GM10266 (cell line): ENCODE data around the gene SEMA3B.
A peak's percentile ranks its signal among the peaks of the same experiment; 100 is the strongest.

Experiments
- DNase-seq: peaks from one replicate; pipeline ENCODE4 v3.0.0; 2012; ENCODE audit errors: extremely low spot score
- TF ChIP-seq, protein P1 (sequence below): IDR thresholded peaks from 2 replicates; pipeline ENCODE4 v1.5.1; 2012; ENCODE audit warnings: mild to moderate bottlenecking, low read depth; ENCODE audit not compliant: control insufficient read depth, insufficient read depth; ENCODE audit errors: missing control alignments

SEMA3B gene

DNA sequence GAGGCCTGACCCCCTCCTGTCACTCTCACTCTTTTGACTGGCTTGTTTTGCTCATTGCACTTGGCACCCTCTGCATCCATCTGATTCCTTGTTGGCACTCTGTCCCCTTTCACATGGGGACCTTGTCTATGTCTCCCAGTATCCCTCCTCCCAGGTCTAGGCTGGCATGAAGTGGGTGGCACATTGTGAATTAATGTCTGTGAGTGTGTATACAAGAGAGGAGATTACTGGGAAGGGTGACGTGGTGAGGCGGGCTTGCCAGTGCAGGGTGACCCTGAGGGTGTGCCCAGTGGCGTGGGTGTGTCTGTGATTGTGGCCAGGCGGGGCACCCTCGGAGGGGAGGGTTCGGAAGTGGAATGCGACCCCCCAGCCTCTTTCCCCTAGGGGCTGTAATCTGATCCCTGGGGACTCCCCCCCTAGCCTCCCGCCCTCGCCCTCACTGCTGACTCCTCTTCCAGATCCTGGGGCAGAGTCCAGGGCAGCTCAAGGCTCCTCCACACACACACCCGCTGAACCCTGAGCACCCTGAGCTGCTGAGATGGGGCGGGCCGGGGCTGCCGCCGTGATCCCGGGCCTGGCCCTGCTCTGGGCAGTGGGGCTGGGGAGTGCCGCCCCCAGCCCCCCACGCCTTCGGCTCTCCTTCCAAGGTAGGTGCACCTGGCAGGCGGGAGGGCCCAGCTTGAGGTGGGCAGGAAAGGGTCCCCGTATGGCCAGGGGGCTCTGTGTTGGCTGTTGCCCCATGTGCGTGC lies at the start of gene SEMA3B:
Gene SEMA3B, plus strand, starts transcription at position 445 of the 749 bp plus-strand sequence. Its CDS starts 94 bp downstream, at position 539.
- no peak for DNase-seq
- TF ChIP-seq, protein P1, sequence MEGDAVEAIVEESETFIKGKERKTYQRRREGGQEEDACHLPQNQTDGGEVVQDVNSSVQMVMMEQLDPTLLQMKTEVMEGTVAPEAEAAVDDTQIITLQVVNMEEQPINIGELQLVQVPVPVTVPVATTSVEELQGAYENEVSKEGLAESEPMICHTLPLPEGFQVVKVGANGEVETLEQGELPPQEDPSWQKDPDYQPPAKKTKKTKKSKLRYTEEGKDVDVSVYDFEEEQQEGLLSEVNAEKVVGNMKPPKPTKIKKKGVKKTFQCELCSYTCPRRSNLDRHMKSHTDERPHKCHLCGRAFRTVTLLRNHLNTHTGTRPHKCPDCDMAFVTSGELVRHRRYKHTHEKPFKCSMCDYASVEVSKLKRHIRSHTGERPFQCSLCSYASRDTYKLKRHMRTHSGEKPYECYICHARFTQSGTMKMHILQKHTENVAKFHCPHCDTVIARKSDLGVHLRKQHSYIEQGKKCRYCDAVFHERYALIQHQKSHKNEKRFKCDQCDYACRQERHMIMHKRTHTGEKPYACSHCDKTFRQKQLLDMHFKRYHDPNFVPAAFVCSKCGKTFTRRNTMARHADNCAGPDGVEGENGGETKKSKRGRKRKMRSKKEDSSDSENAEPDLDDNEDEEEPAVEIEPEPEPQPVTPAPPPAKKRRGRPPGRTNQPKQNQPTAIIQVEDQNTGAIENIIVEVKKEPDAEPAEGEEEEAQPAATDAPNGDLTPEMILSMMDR = no peak

DNA sequence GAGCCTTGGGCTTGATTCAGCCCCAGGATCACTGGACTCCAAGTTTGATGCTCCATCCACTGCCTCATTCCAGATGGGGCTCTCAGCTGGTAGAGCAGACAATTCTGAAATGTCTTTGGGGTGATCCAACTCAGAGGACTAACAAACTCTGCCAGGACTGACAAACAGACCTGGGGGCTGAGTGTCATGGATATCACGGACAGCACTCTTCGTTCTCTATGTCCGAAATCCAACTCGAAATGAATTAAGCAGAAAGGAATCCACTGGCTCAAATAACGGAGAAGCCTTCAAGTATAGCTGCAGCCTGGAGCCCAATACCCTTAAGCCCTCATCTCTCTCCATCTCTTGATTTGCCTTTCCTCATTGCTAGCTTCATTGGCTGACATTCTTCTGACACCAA lies 49.7 kb upstream of the SEMA3B start:
- DNase-seq = no peak
- TF ChIP-seq, protein P1 = no peak

DNA sequence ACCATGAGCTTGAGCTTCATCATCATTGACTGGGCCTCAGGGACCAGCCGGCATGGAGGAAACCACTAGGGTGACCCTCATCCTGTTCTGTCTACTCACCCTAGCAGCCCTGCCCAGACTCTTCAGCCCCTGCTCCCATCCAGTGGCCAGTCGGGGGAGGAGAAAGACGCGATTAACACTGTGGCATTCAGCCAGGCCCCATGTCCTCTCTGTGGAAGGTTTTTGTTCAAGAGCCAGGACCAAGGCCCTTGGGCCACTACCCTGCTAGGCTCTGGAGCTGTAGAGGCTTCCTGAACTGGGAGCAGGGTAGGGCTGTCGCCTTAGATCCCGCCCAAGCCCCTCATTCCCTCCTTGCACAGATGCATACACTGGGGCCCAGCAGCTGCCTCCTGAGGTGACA lies 48.8 kb upstream of the SEMA3B start:
- TF ChIP-seq, protein P1 = no peak
- no peak for DNase-seq

DNA sequence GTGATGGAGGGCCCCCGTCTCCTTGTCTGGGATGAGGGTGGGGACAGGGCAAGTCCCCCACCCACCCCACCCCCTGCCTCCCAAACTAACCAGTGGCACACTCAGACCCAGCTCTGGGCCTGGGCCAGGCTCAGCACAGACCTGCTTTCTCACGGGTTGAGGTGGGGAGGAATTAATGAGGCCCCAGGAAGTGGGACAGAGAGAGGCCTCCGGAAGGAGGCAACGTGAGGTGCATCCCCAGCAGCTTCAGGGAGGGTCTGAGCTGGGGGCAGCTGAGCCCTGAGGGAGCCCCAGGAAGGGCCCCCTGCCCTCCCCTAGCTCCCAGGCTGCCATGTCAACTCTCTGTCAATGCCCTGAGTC lies 47.9 kb upstream of the SEMA3B start:
- TF ChIP-seq, protein P1 = no peak
- DNase-seq = no peak

DNA sequence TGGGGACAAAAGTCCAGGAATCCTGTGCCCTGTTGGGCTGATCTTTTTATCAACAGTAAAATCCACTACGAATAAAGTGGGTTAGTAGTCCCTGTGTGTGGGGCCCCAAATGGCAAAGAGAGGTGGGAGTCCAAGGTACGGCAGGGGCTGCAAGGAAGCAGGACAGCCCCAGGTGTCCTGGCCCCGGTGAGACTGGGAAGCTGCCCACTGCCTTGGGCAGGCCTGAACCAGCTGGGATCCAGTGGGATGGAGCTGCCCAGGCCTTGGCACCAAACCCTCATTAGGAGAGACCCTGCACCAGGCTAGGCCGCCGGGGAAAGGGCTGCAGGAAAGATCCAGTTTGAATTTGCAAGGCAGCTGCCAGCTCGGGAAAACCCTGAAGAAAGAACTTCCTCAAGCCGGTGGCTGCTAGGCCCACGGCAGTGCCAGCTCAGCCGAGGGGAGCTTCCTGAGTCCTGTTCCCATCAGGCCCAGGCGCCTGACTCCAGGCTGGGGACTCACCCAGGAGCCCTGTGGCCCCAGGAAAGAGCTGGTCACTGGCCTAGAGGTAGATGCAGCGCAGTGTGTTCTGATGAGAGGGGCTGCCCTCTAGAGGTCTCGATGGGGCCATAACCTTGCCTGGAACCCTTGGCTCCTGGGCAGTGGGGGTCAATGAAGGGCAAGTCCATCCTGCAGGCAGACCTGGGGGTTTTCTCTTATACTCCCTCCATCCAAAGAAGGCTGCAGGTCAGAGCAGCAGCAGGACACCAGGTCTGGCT lies 47.4 kb upstream of the SEMA3B start:
- no peak for DNase-seq
- TF ChIP-seq, protein P1 = peak; percentile 30

DNA sequence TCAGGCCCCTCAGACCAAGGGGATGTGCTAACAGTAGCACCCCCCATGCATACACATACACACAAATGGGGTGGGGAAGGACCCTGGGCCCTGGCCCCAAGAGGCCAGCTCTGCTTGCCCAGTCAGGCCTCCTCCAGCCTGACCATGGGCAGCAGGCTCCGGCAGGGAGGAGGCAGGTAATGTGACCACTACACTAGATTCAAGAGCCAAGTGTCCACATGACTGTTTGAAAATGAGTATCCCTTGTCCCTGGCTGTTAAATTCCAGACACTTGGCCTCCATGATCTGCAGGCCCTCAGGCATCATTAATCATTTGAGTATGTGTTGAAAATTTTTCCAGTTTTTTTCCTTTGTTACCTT lies 46.8 kb upstream of the SEMA3B start:
- no peak for DNase-seq
- TF ChIP-seq, protein P1 = no peak

DNA sequence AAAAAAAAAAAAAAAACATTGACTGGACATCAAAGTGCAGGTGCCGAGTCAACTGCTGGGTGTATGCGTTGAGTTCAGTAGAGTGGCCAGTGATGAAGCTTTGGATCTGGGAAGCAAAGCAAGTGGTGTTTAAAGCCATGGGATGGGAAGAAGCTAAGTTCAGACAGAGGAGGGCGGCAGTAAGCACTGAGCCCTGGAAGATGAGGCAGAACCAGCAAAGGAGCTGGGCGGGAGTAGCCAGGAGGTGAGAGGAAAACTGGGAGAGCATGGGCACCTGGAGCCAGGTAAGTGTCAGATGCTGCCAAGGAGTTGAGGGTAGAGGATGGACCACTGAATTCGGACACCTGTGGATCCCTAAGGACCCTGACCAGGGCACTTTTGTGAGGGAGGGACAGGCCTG lies 44.3 kb upstream of the SEMA3B start:
- TF ChIP-seq, protein P1 = no peak
- DNase-seq = no peak
